ENCODE data around the gene TMEM178B. TPM values are rescaled to one million over a fixed set of nuclear protein-coding genes. Genes with fewer than 3 reads are reported as not detected.

TMEM178B gene
- total and polyA plus RNA-seq, 12 donors: 1.2 to 54.6 (median 25.7) TPM

DNA sequence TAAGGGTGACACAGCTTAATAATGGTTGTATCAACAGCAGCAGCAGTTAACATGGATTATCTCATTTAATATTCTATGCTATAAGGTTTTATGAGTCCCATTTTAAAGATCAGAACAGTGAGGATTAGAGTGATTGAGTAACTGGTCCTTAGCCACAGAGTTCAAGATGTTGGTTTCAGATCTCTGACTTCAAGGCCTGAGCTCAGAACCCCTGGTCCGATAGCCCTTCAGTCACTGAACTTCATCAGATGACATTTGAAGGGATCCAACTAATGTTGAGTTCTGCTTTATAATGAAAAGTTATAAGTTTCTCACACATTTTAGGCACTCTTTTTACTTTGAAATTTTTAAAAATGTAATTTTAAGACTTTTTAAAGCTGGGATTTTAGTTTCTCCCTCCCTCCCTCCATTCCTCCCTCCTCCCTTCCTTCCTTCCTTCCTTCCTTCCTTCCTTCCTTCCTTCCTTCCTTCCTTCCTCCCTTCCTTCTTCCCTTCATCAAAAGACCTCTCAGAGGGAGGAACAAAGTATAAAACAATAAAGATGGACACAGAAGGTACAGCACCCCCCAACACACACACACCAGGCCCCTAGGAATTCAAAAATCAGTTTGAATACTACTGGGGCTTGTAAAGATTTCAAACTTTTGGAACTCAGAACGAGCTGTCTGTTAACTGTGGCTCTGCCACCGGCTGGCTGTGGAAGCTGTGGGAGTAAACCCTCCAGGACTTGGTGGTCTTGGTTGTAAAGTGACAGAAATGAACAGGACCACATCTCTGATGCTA lies 270.5 kb downstream of the TMEM178B start:
- ATAC-seq: no peak
- no peak overlapping the region for H3K4me3 ChIP-seq
- H3K9me3 ChIP-seq: no peaks in the 10 kb centered on the region
- H3K4me1 ChIP-seq: no peaks in the 10 kb centered on the region
- H3K36me3 ChIP-seq: no peaks in the 10 kb centered on the region
- H3K27ac ChIP-seq: no peak overlapping the region
- WGBS, 2 donors: 71 to 82% methylated on average over 3 of the region's 3 CpGs
- no peak for TF ChIP-seq CTCF (IDR thresholded peaks at IDR 0.05)
- DNase-seq: no peak
- intact Hi-C loops (cut with DNase I): no loop called here
- H3K27me3 ChIP-seq: no peaks in the 10 kb centered on the region

GRCh38 chr7:141348728-141349127 lies 274.9 kb downstream of the TMEM178B start:
- Histone ChIP-seq H3K27ac (no peak overlapping the region), H3K27me3 (no peaks in the 10 kb centered on the region), H3K9me3 (no peaks in the 10 kb centered on the region), H3K4me1 (peaks cover 0 to 2% (median 0%) of the 10 kb centered on the region in 9 donors), H3K36me3 (no peaks in the 10 kb centered on the region), H3K4me3 (no peak overlapping the region)
- ATAC-seq: peak in 1 of 8 donors; percentile 54
- 69 to 73% methylated on average over 7 of the region's 7 CpGs for WGBS, 2 donors
- no peak for DNase-seq
- intact Hi-C loops (cut with DNase I): no loop called here
- no peak for TF ChIP-seq CTCF (IDR thresholded peaks at IDR 0.05)

DNA sequence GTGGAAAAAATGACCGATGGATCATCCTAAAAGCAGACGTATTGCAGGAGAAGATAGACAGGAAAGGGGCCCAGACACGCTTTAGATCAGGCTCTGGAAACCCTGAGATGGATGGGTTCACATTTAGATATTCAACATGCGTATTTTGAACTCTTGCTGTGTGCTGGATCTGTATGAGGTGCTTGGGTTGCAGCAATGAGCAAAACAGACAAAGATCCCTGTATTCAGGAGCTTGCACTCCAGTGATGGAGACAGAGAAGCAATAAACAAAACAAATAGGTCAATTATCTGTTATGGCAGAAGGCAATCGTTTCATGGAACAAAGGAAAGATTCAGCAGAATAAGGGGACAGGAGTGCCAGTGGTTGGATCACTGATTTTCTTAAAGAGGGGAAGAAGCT lies 275.5 kb downstream of the TMEM178B start:
- 71 to 77% methylated on average over 5 of the region's 5 CpGs for WGBS, 2 donors
- ATAC-seq (no peak), DNase-seq (no peak)
- Histone ChIP-seq H3K36me3 (no peaks in the 10 kb centered on the region), H3K4me3 (no peak overlapping the region), H3K9me3 (no peaks in the 10 kb centered on the region), H3K27me3 (no peaks in the 10 kb centered on the region), H3K27ac (no peak overlapping the region), H3K4me1 (peaks cover 0 to 7% (median 4%) of the 10 kb centered on the region in 9 donors)
- intact Hi-C loops (cut with DNase I): no loop called here
- no peak for TF ChIP-seq CTCF (IDR thresholded peaks at IDR 0.05)

DNA sequence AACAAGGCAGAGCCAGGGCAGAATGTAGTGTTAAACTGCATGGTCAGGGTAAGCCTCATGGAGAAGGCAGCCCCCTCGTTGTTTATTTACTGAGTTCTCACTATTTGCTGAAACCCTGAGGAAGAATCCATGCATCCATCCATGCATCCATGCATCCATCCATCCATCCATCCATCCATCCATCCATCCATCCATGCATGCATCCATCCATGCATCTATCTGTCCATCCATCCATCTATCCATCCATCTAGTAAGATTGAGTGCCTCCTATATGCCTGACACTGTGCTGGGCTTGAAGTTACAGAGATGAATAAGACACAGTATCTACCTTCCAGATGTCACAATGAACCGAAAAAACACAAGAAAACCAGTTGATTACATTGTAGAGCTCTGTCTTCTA lies 275.9 kb downstream of the TMEM178B start:
- Histone ChIP-seq H3K36me3 (no peaks in the 10 kb centered on the region), H3K27ac (no peak overlapping the region), H3K4me3 (no peak overlapping the region), H3K9me3 (no peaks in the 10 kb centered on the region), H3K27me3 (no peaks in the 10 kb centered on the region), H3K4me1 (peaks cover 0 to 11% (median 9%) of the 10 kb centered on the region in 9 donors)
- ATAC-seq: no peak
- intact Hi-C loops (cut with DNase I): no loop called here
- 70 to 74% methylated on average over 2 of the region's 2 CpGs for WGBS, 2 donors
- no peak for TF ChIP-seq CTCF (IDR thresholded peaks at IDR 0.05)
- no peak for DNase-seq
